GM10248 (cell line): ENCODE results near the gene CHID1.

Experiments used
- CTCF ChIA-PET: fragments of 300-600 bp; sonication (Branson Sonifier 250); formaldehyde crosslinking; extraction: SDS; loops from one replicate; lab custom pipeline; 2021; ENCODE audit warnings: antibody characterized with exemption; lab: Yijun Ruan, JAX
- POLR2A ChIA-PET: fragments of 350-650 bp; sonication (Branson Sonifier 250); formaldehyde crosslinking; extraction: SDS; loops from one replicate; lab custom pipeline; 2020; ENCODE audit warnings: antibody characterized with exemption; lab: Yijun Ruan, JAX
- DNase-seq: peaks from one replicate; pipeline ENCODE4 v3.0.0; 2012; ENCODE audit errors: extremely low spot score
- CTCF ChIP-seq: IDR thresholded peaks from 2 replicates; pipeline ENCODE4 v1.5.1; 2012; ENCODE audit warnings: mild to moderate bottlenecking, low read depth; ENCODE audit errors: extremely low read depth, missing control alignments, control extremely low read depth

CHID1 gene

GRCh38 chr11:954392-955153, 44.0 kb upstream of the CHID1 start:
- TF ChIP-seq CTCF: no peak
- ChIA-PET POLR2A (no interaction called here), CTCF (interaction anchor here (1.2 kb wide), 1 partner anchor 17 kb away, joined by 3 read pairs; no protein-coding TSS in a partner anchor)
- DNase-seq: no peak

- CTCF ChIA-PET: interaction anchor here (1.2 kb wide), 1 partner anchor 98 kb away, joined by 3 read pairs; no protein-coding TSS in a partner anchor
- POLR2A ChIA-PET: no interaction called here
- no peak for TF ChIP-seq CTCF
- no peak for DNase-seq
Measured at GRCh38 chr11:953512-953911, 42.9 kb upstream of the CHID1 start.

GRCh38 chr11:952406-953385, 42.1 kb upstream of the CHID1 start:
- POLR2A ChIA-PET: interaction anchor here (0.6 kb wide), 1 partner anchor 25 kb away, joined by 3 read pairs; no protein-coding TSS in a partner anchor
- DNase-seq: no peak

GRCh38 chr11:951507-951906, 40.9 kb upstream of the CHID1 start:
- ChIA-PET CTCF (no interaction called here), POLR2A (interaction anchor here (0.7 kb wide), 1 partner anchor 135 kb away, joined by 4 read pairs; no protein-coding TSS in a partner anchor)
- TF ChIP-seq CTCF: no peak
- DNase-seq: no peak

More at GRCh38 chr11:952406-953385, 42.1 kb upstream of the CHID1 start:
- CTCF ChIA-PET: interaction anchor here (1.2 to 1.5 kb wide), 3 partner anchors 28 to 105 kb away, joined by 3 to 5 read pairs (median 3); no protein-coding TSS in a partner anchor
- TF ChIP-seq CTCF: no peak

- ChIA-PET POLR2A (no interaction called here), CTCF (interaction anchor here (1.3 to 2.1 kb wide), 2 partner anchors 23 to 24 kb away, joined by 3 to 4 read pairs; no protein-coding TSS in a partner anchor)
- TF ChIP-seq CTCF: no peak
- no peak for DNase-seq
Measured at GRCh38 chr11:947744-948143, 37.1 kb upstream of the CHID1 start.

GRCh38 chr11:945986-946385, 35.4 kb upstream of the CHID1 start:
- no peak for DNase-seq
- CTCF ChIA-PET: interaction anchor here (0.9 to 2.1 kb wide), 2 partner anchors 10 to 21 kb away, joined by 3 to 4 read pairs; no protein-coding TSS in a partner anchor
- POLR2A ChIA-PET: no interaction called here
- TF ChIP-seq CTCF: no peak
